HG03045 (cell line): ENCODE measurements around the gene OR7D2.

Source experiments
- ATAC-seq: cut with Tn5 transposase; IDR thresholded peaks from one replicate; pipeline ENCODE4 v1.9.1; 2021; ENCODE audit warnings: mild to moderate bottlenecking, moderate library complexity; ENCODE audit not compliant: unreplicated experiment

OR7D2 gene

GRCh38 chr19:9205501-9206113 is 26.8 kb downstream of the OR7D2 start:
- ATAC-seq: no peak

- ATAC-seq: no peak
Observed at GRCh38 chr19:9219489-9219888, 40.7 kb downstream of the OR7D2 start, which contains the start of gene OR7D4. TSS of gene OR7D4 (minus strand) at chr19:9219589. CDS start at chr19:9214837, 4,752 bp downstream.
